Activated T-cell treated with anti-CD3 and anti-CD28 coated beads, Interleukin-2, amount 50 U/mL, for 72 hours (primary cell): ENCODE measurements around the gene RBMS3. TPM values are rescaled to one million over a fixed set of nuclear protein-coding genes. Genes with fewer than 3 reads are reported as not detected.
"Not testable (repeated sequence)": the region's sequence is repeated elsewhere in the genome, so short reads cannot be mapped to it uniquely, and the experiment has no call there.

Experiments
- ATAC-seq, 2 donors: fragments of 150-1000 bp; cut with Tn5 transposase; replicated peaks in 1 of 2; 2 replicates each; pipeline ENCODE4 v1.10.0; 2021; ENCODE audit warnings: moderate library complexity in 2 of 2, mild to moderate bottlenecking in 1 of 2
- DNase-seq, 2 donors: peaks; one replicate each; pipeline ENCODE4 v3.0.0; 2021 to 2022; ENCODE audit warnings: mixed read lengths in 1 of 2
- H3K27ac Mint-ChIP-seq: one replicate; pipeline ENCODE4 v1.8.0; 2022; ENCODE audit warnings: mild to moderate bottlenecking, moderate library complexity, mixed read lengths
- H3K27me3 Mint-ChIP-seq: one replicate; pipeline ENCODE4 v1.8.0; 2022; ENCODE audit warnings: low read depth, mixed read lengths
- H3K36me3 Mint-ChIP-seq, 2 donors: one replicate each; pipeline ENCODE4 v1.8.0; 2022; ENCODE audit warnings: mixed read lengths in 2 of 2, mild to moderate bottlenecking in 1 of 2; ENCODE audit not compliant: insufficient read depth in 2 of 2
- H3K4me1 Mint-ChIP-seq: one replicate; pipeline ENCODE4 v1.8.0; 2022; ENCODE audit warnings: low read depth, mixed read lengths
- H3K4me3 Mint-ChIP-seq, 2 donors: one replicate each; pipeline ENCODE4 v1.8.0; 2022; ENCODE audit warnings: mild to moderate bottlenecking in 2 of 2, mixed read lengths in 2 of 2, moderate library complexity in 2 of 2
- H3K9me3 Mint-ChIP-seq, 2 donors: one replicate each; pipeline ENCODE4 v1.8.0; 2022; ENCODE audit warnings: mixed read lengths in 2 of 2
- total RNA-seq, 2 donors: library from RNA; stranded (reverse); gene quantifications; one replicate each; pipeline ENCODE4 v1.2.3, GENCODE V29; 2022

The RBMS3 gene
- total RNA-seq: 1 to 10 TPM; 2.5 to 3.0 TPM

GRCh38 chr3:29280404-29281093, at the start of gene RBMS3:
Gene RBMS3 (plus strand): TSS chr3:29281071.
- DNase-seq: peak; percentile 6 to 19
- H3K27ac Mint-ChIP-seq: peak within 1 kb of the TSS; percentile 92
- peaks cover 52% of the 10 kb centered on the region for H3K4me1 Mint-ChIP-seq
- H3K9me3 Mint-ChIP-seq: no peaks in the 10 kb centered on the region
- no peaks in the 10 kb centered on the region for H3K36me3 Mint-ChIP-seq
- peak within 1 kb of the TSS; percentile 83 to 97 for H3K4me3 Mint-ChIP-seq
- peaks cover 45% of the 10 kb centered on the region for H3K27me3 Mint-ChIP-seq
- peak; percentile 16 to 27 for ATAC-seq

- H3K27ac Mint-ChIP-seq, H3K36me3 Mint-ChIP-seq, H3K9me3 Mint-ChIP-seq, H3K4me1 Mint-ChIP-seq, H3K4me3 Mint-ChIP-seq, DNase-seq, H3K27me3 Mint-ChIP-seq, ATAC-seq: not testable (repeated sequence)
Measured at GRCh38 chr3:29233126-29233525, 47.7 kb upstream of the RBMS3 start.

GRCh38 chr3:29236146-29236840, 44.6 kb upstream of the RBMS3 start:
- no peak for ATAC-seq
- Mint-ChIP-seq H3K36me3 (no peaks in the 10 kb centered on the region), H3K9me3 (peaks cover 0 to under 1% of the 10 kb centered on the region in 2 donors)

GRCh38 chr3:29239376-29239775, 41.5 kb upstream of the RBMS3 start:
- peaks cover 0 to 3% of the 10 kb centered on the region in 2 donors for H3K9me3 Mint-ChIP-seq
- ATAC-seq: no peak
- no peak overlapping the region for H3K4me3 Mint-ChIP-seq

More at GRCh38 chr3:29236146-29236840, 44.6 kb upstream of the RBMS3 start:
- no peaks in the 10 kb centered on the region for H3K27me3 Mint-ChIP-seq
- no peak for DNase-seq
- no peaks in the 10 kb centered on the region for H3K4me1 Mint-ChIP-seq
- no peak overlapping the region for H3K27ac Mint-ChIP-seq
- no peak overlapping the region for H3K4me3 Mint-ChIP-seq

GRCh38 chr3:29240248-29240647, 40.6 kb upstream of the RBMS3 start:
- no peak for ATAC-seq
- Mint-ChIP-seq H3K27me3 (no peaks in the 10 kb centered on the region), H3K36me3 (no peaks in the 10 kb centered on the region), H3K9me3 (peaks cover 0 to 3% of the 10 kb centered on the region in 2 donors), H3K4me3 (no peak overlapping the region), H3K4me1 (no peaks in the 10 kb centered on the region), H3K27ac (no peak overlapping the region)
- no peak for DNase-seq

More at GRCh38 chr3:29239376-29239775, 41.5 kb upstream of the RBMS3 start:
- H3K27ac Mint-ChIP-seq: no peak overlapping the region
- no peak for DNase-seq
- H3K4me1 Mint-ChIP-seq: no peaks in the 10 kb centered on the region
- H3K27me3 Mint-ChIP-seq: no peaks in the 10 kb centered on the region
- H3K36me3 Mint-ChIP-seq: no peaks in the 10 kb centered on the region

GRCh38 chr3:29240887-29241286, 40.0 kb upstream of the RBMS3 start:
- H3K4me1 Mint-ChIP-seq: no peaks in the 10 kb centered on the region
- no peaks in the 10 kb centered on the region for H3K36me3 Mint-ChIP-seq
- DNase-seq: no peak
- H3K27ac Mint-ChIP-seq: no peak overlapping the region
- no peak for ATAC-seq
- H3K4me3 Mint-ChIP-seq: no peak overlapping the region
- H3K27me3 Mint-ChIP-seq: no peaks in the 10 kb centered on the region
- H3K9me3 Mint-ChIP-seq: peaks cover 0 to 3% of the 10 kb centered on the region in 2 donors

- H3K36me3 Mint-ChIP-seq: no peaks in the 10 kb centered on the region
- ATAC-seq: no peak
Measured at GRCh38 chr3:29241855-29242254, 39.0 kb upstream of the RBMS3 start.

GRCh38 chr3:29242296-29242695, 38.6 kb upstream of the RBMS3 start:
- Mint-ChIP-seq H3K4me1 (no peaks in the 10 kb centered on the region), H3K9me3 (peaks cover 0 to 3% of the 10 kb centered on the region in 2 donors), H3K36me3 (no peaks in the 10 kb centered on the region), H3K27me3 (no peaks in the 10 kb centered on the region), H3K27ac (no peak overlapping the region), H3K4me3 (no peak overlapping the region)
- DNase-seq (no peak), ATAC-seq (no peak)

More at GRCh38 chr3:29241855-29242254, 39.0 kb upstream of the RBMS3 start:
- Mint-ChIP-seq H3K4me1 (no peaks in the 10 kb centered on the region), H3K4me3 (no peak overlapping the region), H3K27ac (no peak overlapping the region), H3K9me3 (peaks cover 0 to 3% of the 10 kb centered on the region in 2 donors), H3K27me3 (no peaks in the 10 kb centered on the region)
- no peak for DNase-seq

GRCh38 chr3:29245441-29245840, 35.4 kb upstream of the RBMS3 start:
- DNase-seq: no peak
- Mint-ChIP-seq H3K4me3 (peak overlapping the region in 1 of 2 donors; percentile 44), H3K27me3 (no peaks in the 10 kb centered on the region), H3K4me1 (no peaks in the 10 kb centered on the region), H3K9me3 (peaks cover 3% of the 10 kb centered on the region in 2 donors), H3K36me3 (no peaks in the 10 kb centered on the region), H3K27ac (peak overlapping the region; percentile 63)
- peak; percentile 22 to 65 for ATAC-seq

- Mint-ChIP-seq H3K9me3 (peaks cover 0 to 3% of the 10 kb centered on the region in 2 donors), H3K27ac (no peak overlapping the region), H3K4me1 (no peaks in the 10 kb centered on the region), H3K27me3 (no peaks in the 10 kb centered on the region), H3K4me3 (no peak overlapping the region), H3K36me3 (no peaks in the 10 kb centered on the region)
- DNase-seq: no peak
- no peak for ATAC-seq
Measured at GRCh38 chr3:29247088-29247745, 33.7 kb upstream of the RBMS3 start.

- DNase-seq (no peak), ATAC-seq (no peak)
- H3K27me3 Mint-ChIP-seq: no peaks in the 10 kb centered on the region
- no peaks in the 10 kb centered on the region for H3K36me3 Mint-ChIP-seq
- H3K9me3 Mint-ChIP-seq: peaks cover 0 to 3% of the 10 kb centered on the region in 2 donors
- no peak overlapping the region for H3K4me3 Mint-ChIP-seq
- no peaks in the 10 kb centered on the region for H3K4me1 Mint-ChIP-seq
- H3K27ac Mint-ChIP-seq: no peak overlapping the region
Measured at GRCh38 chr3:29249829-29250345, 31.0 kb upstream of the RBMS3 start.

- ATAC-seq (no peak), DNase-seq (no peak)
- H3K4me3 Mint-ChIP-seq: no peak overlapping the region
- H3K9me3 Mint-ChIP-seq: no peaks in the 10 kb centered on the region
- H3K4me1 Mint-ChIP-seq: no peaks in the 10 kb centered on the region
- H3K27ac Mint-ChIP-seq: no peak overlapping the region
- no peaks in the 10 kb centered on the region for H3K36me3 Mint-ChIP-seq
- no peaks in the 10 kb centered on the region for H3K27me3 Mint-ChIP-seq
Measured at GRCh38 chr3:29255854-29256696, 24.8 kb upstream of the RBMS3 start.
